ENCODE results near the gene PRTG. TPM values are rescaled to one million over a fixed set of nuclear protein-coding genes. Genes with fewer than 3 reads are reported as not detected.

Gene PRTG
- total and polyA plus RNA-seq, 7 experiments from 2014 or later = not detected

- Mint-ChIP-seq H3K4me3 (no peak overlapping the region), H3K9me3 (peaks cover 0 to 4% (median 0%) of the 10 kb centered on the region in 11 donors), H3K36me3 (peaks cover 0 to 5% (median 0%) of the 10 kb centered on the region in 5 donors), H3K27me3 (peaks cover 13 to 40% (median 26%) of the 10 kb centered on the region in 5 donors), H3K4me1 (peaks cover 0 to 2% (median 0%) of the 10 kb centered on the region in 7 donors), H3K27ac (no peak overlapping the region)
- POLR2A ChIA-PET = no interaction called here
- H3K9me3 ChIP-seq (ENCODE audit: control insufficient read depth in 2 of 3, low read length in 3 of 3) = no peaks in the 10 kb centered on the region
- no peaks in the 10 kb centered on the region for H3K36me3 ChIP-seq (ENCODE audit: control insufficient read depth in 2 of 3, insufficient read depth in 3 of 3, low read length in 3 of 3)
- no peak overlapping the region for H3K27ac ChIP-seq (ENCODE audit: low read depth, low read length)
- H3K4me3 ChIP-seq (ENCODE audit: low read length) = no peak overlapping the region
- intact Hi-C loops (cut with micrococcal nuclease) = loop anchor here in 1 of 2 donors (10.0 kb wide), 1 partner anchor 641 kb away; no protein-coding TSS in a partner anchor
- no peaks in the 10 kb centered on the region for H3K27me3 ChIP-seq (ENCODE audit: control insufficient read depth in 2 of 2, insufficient read depth in 2 of 2, low read length in 2 of 2)
- ATAC-seq (no peak), DNase-seq (no peak)
- CTCF ChIA-PET = no interaction called here
- H3K4me1 ChIP-seq (ENCODE audit: control insufficient read depth in 2 of 2, insufficient read depth in 2 of 2, low read length in 2 of 2) = no peaks in the 10 kb centered on the region
Observed at GRCh38 chr15:55784286-55784685, 41.3 kb upstream of the PRTG start.

GRCh38 chr15:55782901-55783300 lies 39.9 kb upstream of the PRTG start:
- H3K9me3 ChIP-seq (ENCODE audit: control insufficient read depth in 2 of 3, low read length in 3 of 3) = no peaks in the 10 kb centered on the region
- ChIA-PET CTCF (no interaction called here), POLR2A (no interaction called here)
- H3K4me1 ChIP-seq (ENCODE audit: control insufficient read depth in 2 of 2, insufficient read depth in 2 of 2, low read length in 2 of 2) = no peaks in the 10 kb centered on the region
- H3K9me3 Mint-ChIP-seq = peaks cover 0 to 5% (median 0%) of the 10 kb centered on the region in 11 donors
- peaks cover 0 to 5% (median 0%) of the 10 kb centered on the region in 5 donors for H3K36me3 Mint-ChIP-seq
- H3K27ac ChIP-seq (ENCODE audit: low read depth, low read length) = no peak overlapping the region
- no peaks in the 10 kb centered on the region for H3K27me3 ChIP-seq (ENCODE audit: control insufficient read depth in 2 of 2, insufficient read depth in 2 of 2, low read length in 2 of 2)
- H3K4me1 Mint-ChIP-seq = peaks cover 0 to 3% (median 0%) of the 10 kb centered on the region in 7 donors
- no peaks in the 10 kb centered on the region for H3K36me3 ChIP-seq (ENCODE audit: control insufficient read depth in 2 of 3, insufficient read depth in 3 of 3, low read length in 3 of 3)
- ATAC-seq (no peak), DNase-seq (no peak)
- intact Hi-C loops (cut with micrococcal nuclease) = loop anchor here in 1 of 2 donors (10.0 kb wide), 1 partner anchor 642 kb away; no protein-coding TSS in a partner anchor
- H3K27me3 Mint-ChIP-seq = peaks cover 14 to 45% (median 29%) of the 10 kb centered on the region in 5 donors
- no peak overlapping the region for H3K27ac Mint-ChIP-seq
- H3K4me3 ChIP-seq (ENCODE audit: low read length) = no peak overlapping the region
- H3K4me3 Mint-ChIP-seq = no peak overlapping the region

GRCh38 chr15:55780292-55780691 lies 37.3 kb upstream of the PRTG start:
- DNase-seq (no peak), ATAC-seq (no peak)
- ChIA-PET POLR2A (no interaction called here), CTCF (no interaction called here)
- H3K36me3 ChIP-seq (ENCODE audit: control insufficient read depth in 2 of 3, insufficient read depth in 3 of 3, low read length in 3 of 3) = no peaks in the 10 kb centered on the region
- H3K4me1 Mint-ChIP-seq = peaks cover 0 to 3% (median 0%) of the 10 kb centered on the region in 7 donors
- H3K4me1 ChIP-seq (ENCODE audit: control insufficient read depth in 2 of 2, insufficient read depth in 2 of 2, low read length in 2 of 2) = no peaks in the 10 kb centered on the region
- no peak overlapping the region for H3K4me3 Mint-ChIP-seq
- peaks cover 14 to 37% (median 20%) of the 10 kb centered on the region in 5 donors for H3K27me3 Mint-ChIP-seq
- no peaks in the 10 kb centered on the region for H3K9me3 ChIP-seq (ENCODE audit: control insufficient read depth in 2 of 3, low read length in 3 of 3)
- no peak overlapping the region for H3K27ac ChIP-seq (ENCODE audit: low read depth, low read length)
- peaks cover 0 to 5% (median 0%) of the 10 kb centered on the region in 11 donors for H3K9me3 Mint-ChIP-seq
- no peaks in the 10 kb centered on the region for H3K36me3 Mint-ChIP-seq
- no peaks in the 10 kb centered on the region for H3K27me3 ChIP-seq (ENCODE audit: control insufficient read depth in 2 of 2, insufficient read depth in 2 of 2, low read length in 2 of 2)
- H3K27ac Mint-ChIP-seq = no peak overlapping the region
- no peak overlapping the region for H3K4me3 ChIP-seq (ENCODE audit: low read length)
- intact Hi-C loops (cut with micrococcal nuclease) = loop anchor here in 1 of 2 donors (10.0 kb wide), 1 partner anchor 645 kb away; no protein-coding TSS in a partner anchor

GRCh38 chr15:55778932-55779331 lies 36.0 kb upstream of the PRTG start:
- ChIA-PET CTCF (no interaction called here), POLR2A (no interaction called here)
- H3K4me3 ChIP-seq (ENCODE audit: low read length) = no peak overlapping the region
- H3K27ac Mint-ChIP-seq = no peak overlapping the region
- peaks cover 15 to 29% (median 19%) of the 10 kb centered on the region in 5 donors for H3K27me3 Mint-ChIP-seq
- no peak for DNase-seq
- H3K4me3 Mint-ChIP-seq = no peak overlapping the region
- H3K9me3 ChIP-seq (ENCODE audit: control insufficient read depth in 2 of 3, low read length in 3 of 3) = no peaks in the 10 kb centered on the region
- H3K9me3 Mint-ChIP-seq = peaks cover 0 to 5% (median under 1%) of the 10 kb centered on the region in 11 donors
- no peaks in the 10 kb centered on the region for H3K36me3 Mint-ChIP-seq
- H3K27me3 ChIP-seq (ENCODE audit: control insufficient read depth in 2 of 2, insufficient read depth in 2 of 2, low read length in 2 of 2) = no peaks in the 10 kb centered on the region
- H3K27ac ChIP-seq (ENCODE audit: low read depth, low read length) = no peak overlapping the region
- no peak for ATAC-seq
- H3K36me3 ChIP-seq (ENCODE audit: control insufficient read depth in 2 of 3, insufficient read depth in 3 of 3, low read length in 3 of 3) = no peaks in the 10 kb centered on the region
- no peaks in the 10 kb centered on the region for H3K4me1 ChIP-seq (ENCODE audit: control insufficient read depth in 2 of 2, insufficient read depth in 2 of 2, low read length in 2 of 2)
- peaks cover 0 to 3% (median 0%) of the 10 kb centered on the region in 7 donors for H3K4me1 Mint-ChIP-seq
- intact Hi-C loops (cut with micrococcal nuclease) = loop anchor here in 1 of 2 donors (10.0 kb wide), 1 partner anchor 124 kb away; no protein-coding TSS in a partner anchor

GRCh38 chr15:55775316-55775715 lies 32.4 kb upstream of the PRTG start:
- Mint-ChIP-seq H3K27ac (no peak overlapping the region), H3K4me3 (no peak overlapping the region), H3K27me3 (peaks cover 26 to 34% (median 30%) of the 10 kb centered on the region in 5 donors), H3K36me3 (no peaks in the 10 kb centered on the region), H3K4me1 (peaks cover 0 to 1% (median 0%) of the 10 kb centered on the region in 7 donors), H3K9me3 (peaks cover 0 to 5% (median 0%) of the 10 kb centered on the region in 11 donors)
- no peaks in the 10 kb centered on the region for H3K36me3 ChIP-seq (ENCODE audit: control insufficient read depth in 2 of 3, insufficient read depth in 3 of 3, low read length in 3 of 3)
- no peaks in the 10 kb centered on the region for H3K4me1 ChIP-seq (ENCODE audit: control insufficient read depth in 2 of 2, insufficient read depth in 2 of 2, low read length in 2 of 2)
- POLR2A ChIA-PET = no interaction called here
- intact Hi-C loops (cut with micrococcal nuclease) = loop anchor here in 1 of 2 donors (10.0 kb wide), 1 partner anchor 121 kb away; no protein-coding TSS in a partner anchor
- H3K27me3 ChIP-seq (ENCODE audit: control insufficient read depth in 2 of 2, insufficient read depth in 2 of 2, low read length in 2 of 2) = no peaks in the 10 kb centered on the region
- CTCF ChIA-PET = no interaction called here
- ATAC-seq (no peak), DNase-seq (no peak)
- H3K4me3 ChIP-seq (ENCODE audit: low read length) = no peak overlapping the region
- no peak overlapping the region for H3K27ac ChIP-seq (ENCODE audit: low read depth, low read length)
- no peaks in the 10 kb centered on the region for H3K9me3 ChIP-seq (ENCODE audit: control insufficient read depth in 2 of 3, low read length in 3 of 3)

- POLR2A ChIA-PET = no interaction called here
- Mint-ChIP-seq H3K4me1 (peaks cover 0 to 1% (median 0%) of the 10 kb centered on the region in 7 donors), H3K4me3 (no peak overlapping the region), H3K9me3 (peaks cover 0 to 3% (median 0%) of the 10 kb centered on the region in 11 donors), H3K27ac (no peak overlapping the region), H3K36me3 (no peaks in the 10 kb centered on the region), H3K27me3 (peaks cover 18 to 26% (median 21%) of the 10 kb centered on the region in 5 donors)
- Histone ChIP-seq H3K27me3 (ENCODE audit: control insufficient read depth in 2 of 2, insufficient read depth in 2 of 2, low read length in 2 of 2) (no peaks in the 10 kb centered on the region), H3K36me3 (ENCODE audit: control insufficient read depth in 2 of 3, insufficient read depth in 3 of 3, low read length in 3 of 3) (no peaks in the 10 kb centered on the region), H3K4me1 (ENCODE audit: control insufficient read depth in 2 of 2, insufficient read depth in 2 of 2, low read length in 2 of 2) (no peaks in the 10 kb centered on the region), H3K4me3 (ENCODE audit: low read length) (no peak overlapping the region), H3K9me3 (ENCODE audit: control insufficient read depth in 2 of 3, low read length in 3 of 3) (no peaks in the 10 kb centered on the region), H3K27ac (ENCODE audit: low read depth, low read length) (no peak overlapping the region)
- DNase-seq (peak in 6 of 9 donors; percentile 2 to 33 (median 5)), ATAC-seq (peak; percentile 57)
- intact Hi-C loops (cut with micrococcal nuclease) = loop anchor here in 1 of 2 donors (10.0 kb wide), 1 partner anchor 120 kb away; no protein-coding TSS in a partner anchor
- CTCF ChIA-PET = interaction anchor here (0.6 kb wide), 1 partner anchor 373 kb away, joined by 3 read pairs; no protein-coding TSS in a partner anchor
Observed at GRCh38 chr15:55774113-55774970, 31.4 kb upstream of the PRTG start.
